ENCODE data around the gene CDNF.

CDNF gene

DNA sequence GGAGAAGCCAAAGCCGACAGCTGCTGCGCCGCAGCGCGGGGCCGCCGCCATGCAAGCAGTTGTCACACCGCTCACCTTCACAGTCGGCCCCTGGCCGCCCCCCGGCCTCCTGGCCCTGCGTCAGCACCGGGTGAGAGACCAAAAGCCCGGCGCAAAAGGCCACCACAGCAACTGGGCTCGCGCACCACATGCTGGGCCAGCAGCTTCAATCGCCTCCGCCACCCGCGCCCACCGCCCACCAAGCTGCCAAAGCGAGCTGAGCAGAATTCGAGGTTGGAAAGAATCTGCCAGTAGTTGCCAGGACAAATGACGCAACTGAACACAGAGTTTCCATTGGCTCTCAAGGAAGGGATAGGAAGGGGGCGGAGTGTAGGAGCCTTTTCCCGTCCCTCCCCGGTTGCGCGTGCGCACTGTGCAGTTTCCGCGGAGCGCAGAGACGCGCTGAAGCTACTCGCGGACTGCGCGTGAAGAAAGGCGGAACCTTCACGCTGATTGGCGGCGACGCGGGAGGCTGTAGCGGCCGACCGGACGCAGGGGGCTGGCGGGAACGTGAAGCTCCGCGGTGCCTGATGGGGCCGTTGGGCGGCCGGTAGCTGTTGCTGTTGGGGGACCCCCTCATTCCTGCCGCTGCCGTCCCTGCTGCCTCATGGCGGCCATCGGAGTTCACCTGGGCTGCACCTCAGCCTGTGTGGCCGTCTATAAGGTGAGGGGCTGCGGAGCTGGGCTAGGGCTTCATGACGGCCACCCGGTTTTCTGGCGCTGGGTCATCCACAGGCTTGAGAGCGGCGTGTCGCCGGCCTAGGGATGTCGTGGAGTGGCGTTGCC, at the start of gene CDNF, which contains the start of the genes HSPA14 and MSANTD7:
CDNF (minus strand) TSS at position 281 of the 825 bp plus-strand sequence; CDS start at position 190, 91 bp downstream.
HSPA14 (plus strand) TSS at position 550 of the 825 bp plus-strand sequence; CDS start at position 647, 97 bp downstream.
MSANTD7 (plus strand) TSS at position 550 of the 825 bp plus-strand sequence. CDS start 3,979 bp downstream, outside the sequence.
- TF ChIP-seq, protein P1, sequence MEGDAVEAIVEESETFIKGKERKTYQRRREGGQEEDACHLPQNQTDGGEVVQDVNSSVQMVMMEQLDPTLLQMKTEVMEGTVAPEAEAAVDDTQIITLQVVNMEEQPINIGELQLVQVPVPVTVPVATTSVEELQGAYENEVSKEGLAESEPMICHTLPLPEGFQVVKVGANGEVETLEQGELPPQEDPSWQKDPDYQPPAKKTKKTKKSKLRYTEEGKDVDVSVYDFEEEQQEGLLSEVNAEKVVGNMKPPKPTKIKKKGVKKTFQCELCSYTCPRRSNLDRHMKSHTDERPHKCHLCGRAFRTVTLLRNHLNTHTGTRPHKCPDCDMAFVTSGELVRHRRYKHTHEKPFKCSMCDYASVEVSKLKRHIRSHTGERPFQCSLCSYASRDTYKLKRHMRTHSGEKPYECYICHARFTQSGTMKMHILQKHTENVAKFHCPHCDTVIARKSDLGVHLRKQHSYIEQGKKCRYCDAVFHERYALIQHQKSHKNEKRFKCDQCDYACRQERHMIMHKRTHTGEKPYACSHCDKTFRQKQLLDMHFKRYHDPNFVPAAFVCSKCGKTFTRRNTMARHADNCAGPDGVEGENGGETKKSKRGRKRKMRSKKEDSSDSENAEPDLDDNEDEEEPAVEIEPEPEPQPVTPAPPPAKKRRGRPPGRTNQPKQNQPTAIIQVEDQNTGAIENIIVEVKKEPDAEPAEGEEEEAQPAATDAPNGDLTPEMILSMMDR (IDR thresholded peaks at IDR 0.05), result no peak
- peak; percentile 99 for DNase-seq (ENCODE audit: low spot score)
- Histone ChIP-seq H3K27ac (peak within 1 kb of the TSS; percentile 90 to 97), H3K4me3 (peak within 1 kb of the TSS; percentile 97)

GRCh38 chr10:14884082-14884481, 46.2 kb upstream of the CDNF start:
- Histone ChIP-seq H3K27ac (no peak overlapping the region), H3K4me3 (no peak overlapping the region)
- TF ChIP-seq, protein P1 (IDR thresholded peaks at IDR 0.05), result no peak
- DNase-seq (ENCODE audit: low spot score), result no peak

- no peak overlapping the region for H3K27ac ChIP-seq
- no peak for DNase-seq (ENCODE audit: low spot score)
- no peak overlapping the region for H3K4me3 ChIP-seq
- TF ChIP-seq, protein P1 (IDR thresholded peaks at IDR 0.05), result no peak
Measured at GRCh38 chr10:14880229-14880628, 42.4 kb upstream of the CDNF start.

- Histone ChIP-seq H3K27ac (no peak overlapping the region), H3K4me3 (no peak overlapping the region)
- DNase-seq (ENCODE audit: low spot score), result no peak
- TF ChIP-seq, protein P1 (IDR thresholded peaks at IDR 0.05), result no peak
Measured at GRCh38 chr10:14879928-14880193, 42.0 kb upstream of the CDNF start.

GRCh38 chr10:14879124-14879927, 41.5 kb upstream of the CDNF start:
- DNase-seq (ENCODE audit: low spot score), result no peak
- H3K4me3 ChIP-seq, result peak overlapping the region; percentile 96
- TF ChIP-seq, protein P1 (IDR thresholded peaks at IDR 0.05), result no peak
- H3K27ac ChIP-seq, result peak overlapping the region; percentile 87 to 97

GRCh38 chr10:14878266-14879123, 40.7 kb upstream of the CDNF start, which contains the start of gene SUV39H2:
Gene SUV39H2, plus strand, starts transcription at chr10:14878866. Its CDS starts 23 bp downstream, at chr10:14878889.
- peak; percentile 97 for DNase-seq (ENCODE audit: low spot score)
- TF ChIP-seq, protein P1 (IDR thresholded peaks at IDR 0.05), result no peak
- H3K4me3 ChIP-seq, result peak within 1 kb of the TSS; percentile 96
- H3K27ac ChIP-seq, result peak within 1 kb of the TSS; percentile 87 to 97
